GM15510 (cell line): ENCODE data around the gene SUFU.

ENCODE experiments used
- POLR2A ChIP-seq: IDR thresholded peaks from 3 replicates; pipeline ENCODE4 v1.6.1; 2011; ENCODE audit warnings: borderline replicate concordance; ENCODE audit not compliant: insufficient read length; ENCODE audit errors: extremely low read depth

SUFU gene

GRCh38 chr10:102646610-102647442 lies 143.1 kb downstream of the SUFU start:
- no peak for TF ChIP-seq POLR2A

- no peak for TF ChIP-seq POLR2A
Observed at GRCh38 chr10:102647443-102648268, 143.9 kb downstream of the SUFU start.

- no peak for TF ChIP-seq POLR2A
Observed at GRCh38 chr10:102648269-102648888, 144.6 kb downstream of the SUFU start.

GRCh38 chr10:102648889-102649796 lies 145.4 kb downstream of the SUFU start:
- TF ChIP-seq POLR2A = no peak

GRCh38 chr10:102649797-102650654 lies 146.3 kb downstream of the SUFU start:
- no peak for TF ChIP-seq POLR2A

- no peak for TF ChIP-seq POLR2A
Observed at GRCh38 chr10:102650655-102651454, 147.1 kb downstream of the SUFU start.

- TF ChIP-seq POLR2A = no peak
Observed at GRCh38 chr10:102651455-102652169, 147.8 kb downstream of the SUFU start.

GRCh38 chr10:102652170-102652916 lies 148.6 kb downstream of the SUFU start:
- no peak for TF ChIP-seq POLR2A

- no peak for TF ChIP-seq POLR2A
Observed at GRCh38 chr10:102653060-102653459, 149.3 kb downstream of the SUFU start.

- no peak for TF ChIP-seq POLR2A
Observed at GRCh38 chr10:102654566-102654965, 150.8 kb downstream of the SUFU start.

GRCh38 chr10:102654969-102655368 lies 151.2 kb downstream of the SUFU start:
- TF ChIP-seq POLR2A = no peak
